GM21529 (cell line): ENCODE data around the gene CSPG4.
"Not testable (repeated sequence)": the region's sequence is repeated elsewhere in the genome, so short reads cannot be mapped to it uniquely, and the experiment has no call there.

Experiments
- ATAC-seq: cut with Tn5 transposase; IDR thresholded peaks from one replicate; pipeline ENCODE4 v1.9.1; 2021; ENCODE audit not compliant: unreplicated experiment

Gene CSPG4

DNA sequence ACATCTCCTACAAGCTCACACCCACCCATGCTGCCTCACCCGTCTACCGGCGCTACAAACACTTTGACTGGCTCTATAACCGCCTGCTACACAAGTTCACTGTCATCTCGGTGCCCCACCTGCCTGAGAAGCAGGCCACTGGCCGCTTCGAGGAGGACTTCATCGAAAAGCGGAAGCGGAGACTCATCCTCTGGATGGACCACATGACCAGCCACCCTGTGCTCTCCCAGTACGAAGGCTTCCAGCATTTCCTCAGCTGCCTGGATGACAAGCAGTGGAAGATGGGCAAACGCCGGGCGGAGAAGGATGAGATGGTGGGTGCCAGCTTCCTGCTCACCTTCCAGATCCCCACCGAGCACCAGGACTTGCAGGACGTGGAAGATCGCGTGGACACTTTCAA lies 62.8 kb downstream of the CSPG4 start:
- no peak for ATAC-seq

DNA sequence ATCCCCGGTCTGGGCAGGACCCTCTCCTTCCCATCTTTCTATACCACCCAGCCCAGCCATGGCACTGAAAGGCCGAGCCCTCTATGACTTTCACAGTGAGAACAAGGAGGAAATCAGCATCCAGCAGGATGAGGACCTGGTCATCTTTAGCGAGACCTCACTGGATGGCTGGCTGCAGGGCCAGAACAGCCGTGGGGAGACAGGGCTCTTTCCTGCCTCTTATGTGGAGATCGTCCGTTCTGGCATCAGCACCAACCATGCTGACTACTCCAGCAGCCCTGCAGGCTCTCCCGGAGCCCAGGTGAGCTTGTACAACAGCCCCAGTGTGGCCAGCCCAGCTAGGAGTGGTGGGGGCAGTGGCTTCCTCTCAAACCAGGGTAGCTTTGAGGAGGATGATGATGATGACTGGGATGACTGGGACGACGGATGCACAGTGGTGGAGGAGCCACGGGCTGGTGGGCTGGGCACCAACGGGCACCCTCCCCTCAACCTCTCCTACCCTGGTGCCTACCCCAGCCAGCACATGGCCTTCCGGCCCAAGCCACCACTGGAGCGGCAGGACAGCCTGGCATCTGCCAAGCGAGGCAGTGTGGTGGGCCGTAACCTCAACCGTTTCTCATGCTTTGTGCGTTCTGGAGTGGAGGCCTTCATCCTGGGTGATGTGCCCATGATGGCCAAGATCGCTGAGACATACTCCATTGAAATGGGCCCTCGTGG lies 63.4 kb downstream of the CSPG4 start:
- no peak for ATAC-seq

DNA sequence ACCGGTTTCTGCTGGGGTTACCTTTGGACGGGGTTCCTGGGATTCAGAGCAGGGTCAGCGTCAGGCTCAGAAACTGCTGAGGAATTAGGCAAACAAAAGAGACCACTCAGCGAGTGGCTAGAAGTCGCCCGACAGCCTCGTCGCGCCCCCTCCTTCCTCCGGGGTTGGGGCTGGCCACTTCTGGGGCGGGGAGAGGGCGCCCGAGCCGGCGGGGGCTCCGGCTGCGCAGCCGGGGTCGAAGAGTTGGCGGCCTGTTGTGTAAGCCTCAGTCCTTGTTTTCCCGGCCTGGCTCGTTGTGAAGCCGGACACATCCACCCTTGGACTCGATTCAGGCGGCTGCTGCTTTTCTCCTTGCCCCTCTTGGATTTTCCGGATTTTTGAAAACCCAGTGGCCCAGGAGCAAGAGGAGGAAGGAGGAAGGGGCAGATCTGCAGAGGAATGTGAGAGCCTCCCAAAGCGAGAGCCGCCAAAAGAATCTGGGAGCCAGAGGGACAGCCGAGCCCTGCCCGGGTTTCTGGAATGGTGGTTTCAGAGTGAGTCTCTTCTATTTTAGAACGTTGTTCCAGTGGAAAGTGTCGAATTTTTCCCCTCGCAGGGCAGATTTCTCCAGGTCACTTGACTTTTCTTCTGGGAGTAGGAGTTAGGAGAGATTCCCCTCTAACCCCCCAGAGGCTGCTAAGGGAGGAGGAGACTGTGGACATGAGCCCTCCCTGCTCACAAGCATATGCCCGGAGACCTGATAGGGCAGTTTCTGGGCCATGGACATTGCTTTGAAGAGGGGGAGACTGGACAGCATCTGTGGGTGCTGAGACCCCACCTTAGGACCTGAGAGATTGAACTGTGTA lies 64.3 kb downstream of the CSPG4 start:
- no peak for ATAC-seq

DNA sequence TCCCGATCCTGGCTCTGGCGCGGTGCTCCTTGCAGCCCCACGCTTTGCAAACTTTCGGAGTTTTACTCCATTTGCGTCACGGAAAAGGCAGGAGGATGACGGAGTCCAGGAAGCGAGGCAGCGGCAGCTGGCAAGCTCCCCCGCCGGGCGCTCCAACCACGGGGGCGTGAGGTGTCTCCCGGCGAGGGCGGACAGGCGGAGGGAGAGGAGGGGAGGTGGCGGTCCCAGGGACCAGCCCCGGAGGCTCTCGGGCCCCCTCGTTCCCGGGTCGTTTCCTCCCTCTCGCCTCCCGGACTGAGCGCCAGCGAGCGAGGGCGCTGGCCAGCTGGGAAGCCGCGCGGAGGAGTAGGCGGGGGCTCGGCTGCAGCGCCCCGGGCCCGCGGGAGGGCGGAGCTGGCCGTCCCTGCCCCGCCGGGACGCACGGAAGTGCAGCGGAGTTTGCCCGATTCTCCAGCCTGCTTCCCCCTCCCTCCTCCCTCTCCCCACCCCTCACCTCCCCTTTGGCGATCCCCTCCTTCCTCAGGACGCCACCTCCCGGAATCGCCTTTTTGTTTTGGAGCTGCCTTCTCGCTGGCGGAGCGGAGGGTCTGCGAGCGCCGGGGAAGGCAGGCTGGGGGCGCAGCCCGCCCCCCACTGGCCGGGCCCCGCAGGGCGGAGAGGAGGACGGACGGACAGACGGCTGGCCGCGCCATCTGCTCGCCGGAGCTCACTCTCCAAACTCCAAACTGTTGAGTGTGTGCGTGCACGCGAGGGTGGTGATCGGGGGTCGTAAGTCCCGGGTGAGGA lies 65.1 kb downstream of the CSPG4 start, which contains the start of gene SNX33:
Gene SNX33, plus strand, starts transcription at position 543 of the 786 bp plus-strand sequence. CDS start 1,191 bp downstream, outside the sequence.
- peak; percentile 40 for ATAC-seq

DNA sequence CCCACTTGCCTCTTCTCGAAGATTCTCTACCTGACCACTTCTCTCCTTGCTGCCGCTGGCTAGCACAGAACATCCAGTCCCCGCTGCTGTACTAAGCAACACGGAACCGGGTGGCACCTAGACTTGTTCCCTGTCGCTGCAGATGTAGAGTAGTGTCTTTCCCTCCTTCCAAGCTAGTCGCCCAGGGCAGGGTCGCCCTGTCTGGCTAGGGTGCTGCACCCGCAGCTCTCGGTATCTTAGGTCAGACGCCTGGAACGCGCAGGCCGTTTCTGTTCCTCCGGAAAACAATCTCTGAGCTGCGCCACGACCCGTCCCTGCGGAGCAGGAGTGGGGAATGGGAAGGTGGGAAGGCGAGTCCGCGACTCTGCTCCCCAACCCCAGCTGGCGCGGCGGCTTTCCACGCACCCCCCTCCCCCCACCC lies 65.7 kb downstream of the CSPG4 start:
- peak; percentile 15 for ATAC-seq

DNA sequence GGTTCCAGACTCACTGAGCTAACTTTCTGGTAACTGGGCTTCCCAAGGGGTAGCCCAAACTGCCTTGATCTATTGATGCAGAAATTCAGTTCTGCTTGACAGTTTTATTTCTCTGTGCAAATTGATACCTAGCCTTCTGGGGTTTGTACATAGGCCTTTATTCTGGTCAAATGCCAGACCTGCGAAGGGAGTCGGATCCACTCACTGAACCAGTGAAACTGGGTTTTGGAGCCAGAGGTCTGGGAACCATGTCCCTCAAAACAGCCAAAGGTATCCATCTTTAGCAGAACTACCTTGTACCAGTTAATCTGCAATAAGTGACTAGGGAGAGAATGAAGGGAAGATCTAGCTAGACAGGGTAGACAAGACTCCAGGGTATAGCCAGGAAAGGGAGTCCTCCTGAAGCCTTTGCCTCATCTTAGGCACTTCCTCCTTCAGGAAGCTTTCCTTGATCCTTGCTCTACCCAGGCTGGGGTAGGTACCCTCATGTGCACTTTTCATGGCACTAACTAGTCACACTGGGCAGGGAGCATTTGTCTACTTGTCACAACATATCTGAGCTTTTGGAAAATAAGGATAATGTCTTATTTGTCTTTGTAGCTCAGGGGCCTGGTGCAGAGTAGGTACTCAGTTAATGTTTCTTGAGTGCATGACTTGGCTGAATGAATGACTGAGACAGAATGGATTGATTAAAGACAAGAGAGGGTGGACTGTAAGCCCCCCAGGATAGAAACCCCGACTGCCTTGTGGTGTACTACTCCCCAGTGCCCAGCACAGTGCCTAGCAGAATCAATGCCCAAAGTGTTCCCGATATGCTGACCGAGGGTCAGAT lies 66.3 kb downstream of the CSPG4 start:
- ATAC-seq, result no peak

DNA sequence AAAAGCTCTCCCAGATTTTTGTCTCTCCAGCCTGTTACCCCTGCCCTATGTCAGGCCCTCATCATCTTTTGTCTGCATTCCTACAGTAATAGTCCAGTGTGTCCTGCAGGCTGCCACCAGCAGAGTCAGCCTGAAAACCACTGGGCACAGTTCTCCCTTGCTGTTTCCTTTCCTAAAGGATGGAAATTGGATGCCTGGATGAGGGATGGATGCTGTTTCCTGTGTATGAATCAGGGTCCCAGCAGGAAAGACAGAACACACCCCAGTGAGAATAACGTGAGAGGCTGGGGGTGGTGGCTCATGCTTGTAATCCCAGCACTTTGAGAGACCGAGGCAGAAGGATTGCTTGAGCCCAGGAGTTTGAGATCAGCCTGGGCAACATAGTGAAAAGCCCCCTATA lies 68.3 kb downstream of the CSPG4 start:
- ATAC-seq, result no peak

DNA sequence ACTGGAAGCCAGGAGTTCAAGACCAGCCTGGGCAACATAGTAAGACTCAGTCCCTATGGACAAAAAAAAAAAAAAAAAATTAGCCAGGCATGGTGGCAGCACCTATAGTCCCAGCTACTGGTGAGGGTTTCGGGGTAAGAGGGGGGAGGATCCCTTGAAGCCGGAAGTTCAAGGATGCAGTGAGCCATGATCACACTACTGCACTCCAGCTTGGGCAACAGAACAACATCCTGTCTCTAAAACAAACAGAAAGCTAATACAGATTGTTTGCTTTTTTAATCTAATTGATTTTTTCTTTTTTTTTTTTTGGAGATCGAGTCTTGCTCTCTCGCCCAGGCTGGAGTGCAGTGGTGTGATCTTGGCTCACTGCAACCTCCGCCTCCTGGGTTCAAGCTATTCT lies 71.0 kb downstream of the CSPG4 start:
- no peak for ATAC-seq

DNA sequence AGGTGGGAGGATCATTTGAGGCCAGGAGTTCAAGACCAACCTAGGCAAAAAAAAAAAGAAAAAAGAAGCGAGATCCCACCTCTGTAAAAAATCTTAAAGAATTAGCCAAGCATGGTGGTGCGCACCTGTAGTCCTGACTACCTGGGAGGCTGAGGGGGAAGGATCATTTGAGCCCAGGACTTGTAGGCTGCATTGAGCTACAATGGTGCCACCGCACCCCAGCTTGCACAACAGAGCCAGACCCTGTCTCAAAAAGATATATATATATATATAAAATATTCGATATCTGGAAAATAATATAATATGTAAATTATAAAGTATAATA lies 71.5 kb downstream of the CSPG4 start:
- no peak for ATAC-seq

DNA sequence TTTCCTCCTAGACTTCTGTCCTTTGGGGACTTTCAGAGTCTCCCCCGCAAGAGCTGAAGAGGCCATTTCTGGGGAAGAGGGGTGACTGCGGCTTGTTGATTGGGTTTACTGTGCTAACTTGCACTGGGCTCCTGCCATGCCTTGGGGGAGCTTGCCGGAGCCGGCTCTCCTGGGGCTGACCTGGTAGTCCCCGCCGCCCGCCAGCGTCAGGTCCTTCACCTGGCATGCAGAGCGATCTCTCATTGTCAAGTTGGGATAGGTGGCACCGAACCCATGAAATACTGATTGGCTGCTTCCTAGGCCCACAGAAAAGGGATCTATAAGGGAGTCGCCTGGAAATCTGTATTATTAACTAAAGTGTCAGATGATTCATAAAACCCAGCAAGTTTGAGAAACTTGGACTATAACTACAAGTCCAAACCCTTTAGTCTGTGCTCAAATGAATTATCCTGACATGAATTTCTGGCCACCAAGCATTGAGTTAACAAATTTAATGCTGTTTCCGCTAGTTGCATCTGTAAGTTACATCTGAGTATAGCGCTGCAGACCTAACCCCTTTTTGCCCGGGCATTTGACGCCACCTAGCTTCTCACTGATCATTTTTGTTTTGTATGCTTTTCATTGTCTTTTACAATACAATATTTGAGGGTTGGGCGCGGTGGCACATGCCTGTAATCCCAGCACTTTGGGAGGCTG lies 72.0 kb downstream of the CSPG4 start:
- ATAC-seq, result peak; percentile 29

DNA sequence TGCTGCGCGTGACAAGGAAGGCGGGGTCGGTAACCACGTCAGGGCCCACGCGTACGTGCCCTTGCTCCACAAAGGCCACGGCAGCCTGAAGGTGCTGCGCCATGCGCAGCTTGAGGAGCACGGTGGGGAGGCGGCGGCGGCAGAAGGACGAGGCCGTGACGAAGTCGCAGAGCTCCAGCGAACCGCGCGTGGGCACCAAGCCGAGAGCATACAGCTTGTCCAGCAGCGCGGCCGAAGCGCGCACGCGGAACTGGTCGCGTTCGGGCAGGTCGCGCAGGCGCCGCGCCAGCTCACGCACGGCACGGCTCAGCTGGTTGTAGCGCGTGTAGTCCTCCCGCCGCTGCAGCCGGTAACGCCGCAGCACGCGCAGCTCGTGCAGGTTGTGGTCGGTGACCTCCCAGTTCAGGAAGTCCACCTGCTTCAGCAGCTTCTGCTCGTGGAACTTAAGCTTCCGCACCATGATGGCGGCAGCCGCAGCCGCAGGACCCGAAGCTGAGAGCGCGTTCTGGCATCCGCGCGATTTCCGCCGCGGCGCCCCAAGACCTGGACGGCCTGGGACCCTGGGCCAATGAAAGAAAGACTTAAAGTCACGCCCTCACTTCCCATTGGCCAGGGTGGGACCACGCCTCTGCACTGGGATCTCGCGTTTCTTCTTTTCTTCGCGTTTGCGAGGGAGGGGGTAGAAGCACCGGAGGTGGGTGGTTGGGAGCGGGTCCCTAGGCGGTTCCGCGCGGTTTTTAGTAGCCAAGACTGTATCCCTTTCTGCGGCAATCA lies 72.8 kb downstream of the CSPG4 start, which contains the start of gene IMP3:
Gene IMP3, minus strand, starts transcription at position 516 of the 774 bp plus-strand sequence. Its CDS starts 56 bp downstream, at position 460.
- ATAC-seq, result peak; percentile 83

DNA sequence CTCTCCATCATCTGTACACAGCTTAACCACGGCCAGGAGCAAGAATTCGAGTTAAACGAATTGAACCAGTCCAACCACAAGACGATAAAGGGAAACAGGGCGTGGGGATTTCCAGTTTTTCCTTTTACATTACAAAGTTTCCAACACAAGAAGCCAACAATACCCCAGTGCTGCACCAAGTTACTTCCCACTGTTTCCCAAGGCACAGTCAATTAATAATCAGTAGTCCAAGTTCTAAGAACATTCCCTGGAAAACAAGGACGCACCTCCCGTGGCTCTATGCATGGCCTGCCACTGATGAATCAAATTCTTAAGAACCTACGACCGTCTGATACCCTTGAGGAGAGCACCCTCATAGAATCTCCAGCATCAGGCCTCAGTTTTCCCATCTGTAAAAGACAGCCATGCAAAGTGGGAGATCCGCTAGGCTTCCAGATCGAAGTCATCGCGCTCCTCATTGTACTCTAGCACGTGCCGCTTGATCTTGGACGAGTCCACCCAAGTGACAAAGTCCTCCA lies 73.4 kb downstream of the CSPG4 start:
- no peak for ATAC-seq

DNA sequence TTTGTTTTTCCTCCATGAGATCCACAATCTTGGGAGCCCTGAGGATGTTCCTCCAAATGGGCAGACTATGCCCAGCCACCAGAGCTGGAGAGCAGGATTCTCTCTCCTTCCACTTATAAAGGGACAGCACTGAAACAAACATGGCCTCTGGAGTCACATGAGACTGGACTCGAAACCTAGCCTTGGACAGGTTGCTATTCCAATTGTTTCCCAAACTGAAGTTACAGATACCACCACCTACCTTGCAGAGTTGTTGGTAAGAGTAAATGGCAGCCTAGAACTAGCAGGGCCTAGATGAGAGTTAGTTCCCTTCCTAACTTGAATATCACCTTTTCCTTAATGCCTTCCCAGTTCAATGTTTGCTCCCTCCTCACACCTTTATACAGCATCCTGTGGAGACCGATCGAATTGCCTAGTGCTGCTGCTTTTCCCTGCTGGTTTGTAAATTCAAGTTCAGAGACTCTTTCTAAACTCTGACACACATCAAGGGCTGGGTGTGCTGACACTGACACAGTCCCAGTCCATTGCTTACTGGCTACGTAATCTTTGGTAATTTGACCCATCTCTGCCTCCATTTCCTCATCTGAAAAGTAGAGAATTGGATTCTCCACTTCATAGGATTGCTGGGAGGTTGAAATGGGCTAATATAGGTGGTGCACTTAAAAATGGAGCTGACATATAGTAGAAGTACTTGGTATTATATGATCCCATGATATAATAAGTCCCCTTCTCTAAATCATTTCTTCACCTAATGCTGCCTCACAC lies 75.2 kb downstream of the CSPG4 start:
- no peak for ATAC-seq

DNA sequence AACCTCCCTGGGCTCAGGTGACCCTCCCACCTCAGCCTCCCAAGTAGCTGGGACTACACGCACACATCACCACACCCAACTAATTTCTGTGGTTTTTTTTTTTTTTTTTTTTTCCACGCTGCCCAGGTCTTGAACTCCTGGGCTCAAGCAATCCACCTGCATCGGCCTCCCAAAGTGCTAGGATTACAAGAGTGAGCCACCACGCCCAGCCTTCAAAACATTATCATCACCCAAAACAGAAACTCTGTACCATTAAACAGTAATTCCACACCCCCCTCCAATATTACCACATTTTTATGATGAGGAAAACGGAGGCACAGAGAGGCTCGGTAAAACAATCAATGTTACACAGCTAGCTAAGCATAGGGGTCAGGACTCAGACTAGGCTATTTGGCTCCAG lies 76.6 kb downstream of the CSPG4 start:
- ATAC-seq, result no peak

DNA sequence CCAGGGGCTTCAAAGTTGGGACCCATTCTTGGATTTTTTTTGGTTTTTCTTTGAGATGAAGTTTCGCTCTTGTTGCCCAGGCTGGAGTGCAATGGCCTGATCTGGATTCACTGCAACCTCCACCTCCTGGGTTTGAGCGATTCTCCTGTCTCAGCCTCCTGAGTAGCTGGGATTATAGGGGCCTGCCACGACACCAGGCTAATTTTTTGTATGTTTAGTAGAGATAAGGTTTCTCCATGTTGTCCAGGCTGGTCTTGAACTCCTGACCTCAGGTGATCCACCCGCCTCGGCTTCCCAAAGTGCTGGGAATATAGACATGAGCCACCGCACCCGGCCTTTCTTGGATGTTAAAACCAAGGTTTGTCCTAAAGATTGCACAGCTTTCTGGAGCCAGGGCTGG lies 78.7 kb downstream of the CSPG4 start:
- not testable (repeated sequence) for ATAC-seq

DNA sequence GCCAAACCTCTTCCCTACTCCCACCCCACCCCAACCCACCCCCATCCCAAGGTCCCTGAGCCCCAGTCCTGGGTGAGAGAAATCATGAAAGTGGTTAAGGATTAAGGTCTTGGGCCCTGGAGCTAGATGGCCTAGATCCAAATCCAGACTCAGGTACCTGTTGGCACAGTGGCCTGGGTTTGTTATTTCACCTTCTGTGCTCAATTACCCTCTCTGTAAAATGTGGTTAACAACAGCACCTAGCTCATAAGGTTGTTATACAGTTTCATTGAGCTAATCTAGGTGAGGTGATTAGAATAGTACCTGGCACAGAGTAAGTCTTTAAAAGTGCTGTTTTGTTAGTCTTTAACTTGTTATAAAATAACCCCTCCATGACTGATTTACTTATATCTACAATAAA lies 80.7 kb downstream of the CSPG4 start:
- ATAC-seq, result no peak

DNA sequence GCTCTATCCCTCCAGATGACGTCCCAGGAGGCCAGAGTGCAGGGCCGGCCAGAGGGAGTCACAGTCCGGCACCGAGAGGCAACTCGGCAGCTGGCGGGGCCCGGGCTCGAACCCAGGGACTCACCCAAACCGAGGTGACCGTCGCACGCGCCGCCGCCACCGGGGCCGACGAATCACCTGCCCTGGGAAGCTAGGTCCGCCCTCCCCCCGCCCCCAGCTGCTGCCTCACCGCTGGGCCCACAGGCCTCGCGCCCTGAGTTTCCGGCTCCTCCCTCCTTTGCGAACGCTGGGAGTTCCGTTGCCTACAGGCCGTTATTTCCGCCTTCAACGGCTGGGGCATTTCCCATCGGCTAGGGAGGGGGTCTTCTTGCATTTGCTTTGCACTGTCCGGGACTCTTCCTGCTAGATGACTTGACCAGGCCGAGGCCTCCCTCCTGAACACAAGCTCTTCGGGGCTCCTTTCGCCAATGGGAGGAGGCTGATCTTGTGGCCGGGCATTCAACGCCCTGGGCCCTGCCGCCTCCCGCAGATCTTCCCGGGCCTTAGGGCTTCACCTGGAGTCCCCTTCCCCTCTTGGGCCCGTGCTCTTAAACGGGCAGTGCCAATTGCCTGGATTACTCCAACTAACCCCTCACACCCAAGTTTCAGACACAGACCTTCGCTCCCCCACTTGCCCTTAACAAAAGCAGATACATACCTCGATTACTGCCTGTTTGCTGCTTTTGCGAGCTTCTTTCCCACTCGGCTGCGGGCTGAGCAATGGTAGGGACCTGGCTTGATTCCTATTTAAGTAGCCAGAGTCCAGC lies 86.9 kb downstream of the CSPG4 start, which contains the start of gene SNUPN:
Gene SNUPN, minus strand, starts transcription at position 184 of the 806 bp plus-strand sequence. CDS start 4,674 bp downstream, outside the sequence.
- ATAC-seq, result peak; percentile 74
